Measurements from ENCODE around the gene CROT. TPM values are rescaled to one million over a fixed set of nuclear protein-coding genes. Genes with fewer than 3 reads are reported as not detected.

The CROT gene
- total RNA-seq, 3 donors from 2014 or later (not counting 1 experiment from before 2014, with no cell fraction given) = 17.5 to 19.0 (median 17.9) TPM

- Histone ChIP-seq H3K4me1 (ENCODE audit: control insufficient read depth, insufficient read depth, low read length) (no peaks in the 10 kb centered on the region), H3K27ac (ENCODE audit: low read length) (no peak overlapping the region), H3K4me3 (ENCODE audit: low read length) (no peak overlapping the region), H3K27me3 (ENCODE audit: control insufficient read depth, insufficient read depth, low read length) (no peaks in the 10 kb centered on the region), H3K36me3 (ENCODE audit: control insufficient read depth, insufficient read depth, low read length) (no peaks in the 10 kb centered on the region), H3K9me3 (ENCODE audit: control insufficient read depth, insufficient read depth, low read length) (no peaks in the 10 kb centered on the region)
- no peak for ATAC-seq
- DNase-seq = no peak
- TF ChIP-seq, protein P1, sequence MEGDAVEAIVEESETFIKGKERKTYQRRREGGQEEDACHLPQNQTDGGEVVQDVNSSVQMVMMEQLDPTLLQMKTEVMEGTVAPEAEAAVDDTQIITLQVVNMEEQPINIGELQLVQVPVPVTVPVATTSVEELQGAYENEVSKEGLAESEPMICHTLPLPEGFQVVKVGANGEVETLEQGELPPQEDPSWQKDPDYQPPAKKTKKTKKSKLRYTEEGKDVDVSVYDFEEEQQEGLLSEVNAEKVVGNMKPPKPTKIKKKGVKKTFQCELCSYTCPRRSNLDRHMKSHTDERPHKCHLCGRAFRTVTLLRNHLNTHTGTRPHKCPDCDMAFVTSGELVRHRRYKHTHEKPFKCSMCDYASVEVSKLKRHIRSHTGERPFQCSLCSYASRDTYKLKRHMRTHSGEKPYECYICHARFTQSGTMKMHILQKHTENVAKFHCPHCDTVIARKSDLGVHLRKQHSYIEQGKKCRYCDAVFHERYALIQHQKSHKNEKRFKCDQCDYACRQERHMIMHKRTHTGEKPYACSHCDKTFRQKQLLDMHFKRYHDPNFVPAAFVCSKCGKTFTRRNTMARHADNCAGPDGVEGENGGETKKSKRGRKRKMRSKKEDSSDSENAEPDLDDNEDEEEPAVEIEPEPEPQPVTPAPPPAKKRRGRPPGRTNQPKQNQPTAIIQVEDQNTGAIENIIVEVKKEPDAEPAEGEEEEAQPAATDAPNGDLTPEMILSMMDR (IDR thresholded peaks at IDR 0.05) = no peak
- no peaks in the 10 kb centered on the region for H3K36me3 Mint-ChIP-seq
- no peak overlapping the region for H3K27ac Mint-ChIP-seq
- intact Hi-C loops (cut with micrococcal nuclease) = no loop called here
- no peaks in the 10 kb centered on the region for H3K9me3 Mint-ChIP-seq
- no peak overlapping the region for H3K4me3 Mint-ChIP-seq
- peaks cover 0 to 12% of the 10 kb centered on the region in 2 donors for H3K27me3 Mint-ChIP-seq (ENCODE audit: low read depth in 2 of 2)
- no peaks in the 10 kb centered on the region for H3K4me1 Mint-ChIP-seq
- WGBS (ENCODE audit: insufficient coverage) = 63% methylated on average over 1 of the region's 3 CpGs
Observed at GRCh38 chr7:87426160-87426559, 80.7 kb downstream of the CROT start.

DNA sequence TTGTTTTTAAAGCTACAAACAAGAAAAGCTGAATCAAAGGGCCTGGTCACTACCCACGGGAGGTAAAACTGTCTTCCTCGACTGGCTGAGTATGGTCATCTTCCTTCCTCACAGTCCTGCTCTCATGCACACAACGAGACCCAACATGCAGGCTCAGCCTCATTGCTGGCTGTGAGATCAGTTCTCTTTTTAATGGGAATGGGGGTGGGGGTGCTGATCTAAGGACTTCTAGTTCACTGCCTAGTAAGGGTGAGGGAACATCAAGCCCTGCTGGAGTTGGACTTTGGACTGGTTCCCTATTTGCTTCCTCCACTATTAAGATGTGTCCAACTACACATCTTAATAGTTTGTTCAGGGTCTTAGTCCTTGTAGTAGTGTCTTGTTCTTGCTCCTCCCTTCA lies 81.8 kb downstream of the CROT start:
- H3K4me1 Mint-ChIP-seq = no peaks in the 10 kb centered on the region
- TF ChIP-seq, protein P1 (IDR thresholded peaks at IDR 0.05) = no peak
- H3K4me3 ChIP-seq (ENCODE audit: low read length) = no peak overlapping the region
- ATAC-seq (no peak), DNase-seq (no peak)
- H3K9me3 Mint-ChIP-seq = no peaks in the 10 kb centered on the region
- H3K4me1 ChIP-seq (ENCODE audit: control insufficient read depth, insufficient read depth, low read length) = no peaks in the 10 kb centered on the region
- no peaks in the 10 kb centered on the region for H3K9me3 ChIP-seq (ENCODE audit: control insufficient read depth, insufficient read depth, low read length)
- 97% methylated on average over 2 of the region's 3 CpGs for WGBS (ENCODE audit: insufficient coverage)
- no peak overlapping the region for H3K27ac ChIP-seq (ENCODE audit: low read length)
- peaks cover 0 to 12% of the 10 kb centered on the region in 2 donors for H3K27me3 Mint-ChIP-seq (ENCODE audit: low read depth in 2 of 2)
- intact Hi-C loops (cut with micrococcal nuclease) = no loop called here
- no peaks in the 10 kb centered on the region for H3K36me3 Mint-ChIP-seq
- no peaks in the 10 kb centered on the region for H3K27me3 ChIP-seq (ENCODE audit: control insufficient read depth, insufficient read depth, low read length)
- no peak overlapping the region for H3K4me3 Mint-ChIP-seq
- H3K36me3 ChIP-seq (ENCODE audit: control insufficient read depth, insufficient read depth, low read length) = no peaks in the 10 kb centered on the region
- H3K27ac Mint-ChIP-seq = no peak overlapping the region

DNA sequence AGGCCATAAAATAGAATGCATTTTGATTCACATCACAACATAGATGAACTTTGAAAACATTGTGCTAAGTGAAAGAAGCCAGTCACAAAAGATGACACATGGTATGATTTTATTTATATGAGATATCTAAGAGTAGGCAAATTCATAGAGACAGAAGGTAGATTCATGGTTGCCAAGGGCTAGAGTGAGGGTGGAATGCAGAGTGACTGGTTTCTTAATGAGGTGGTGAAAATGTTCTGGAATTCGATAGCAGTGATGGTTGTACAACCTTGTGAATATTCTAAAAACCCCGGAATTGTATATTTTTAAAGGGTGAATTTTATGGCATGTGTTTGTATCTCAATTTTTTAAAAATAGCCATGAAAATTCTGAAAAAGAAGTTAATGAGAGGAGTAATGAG lies 87.1 kb downstream of the CROT start:
- Mint-ChIP-seq H3K9me3 (no peaks in the 10 kb centered on the region), H3K36me3 (no peaks in the 10 kb centered on the region), H3K27ac (no peak overlapping the region), H3K27me3 (ENCODE audit: low read depth in 2 of 2) (peaks cover 0 to 6% of the 10 kb centered on the region in 2 donors), H3K4me3 (no peak overlapping the region), H3K4me1 (no peaks in the 10 kb centered on the region)
- no peak for ATAC-seq
- WGBS (ENCODE audit: insufficient coverage) = 86% methylated on average over 2 of the region's 2 CpGs
- Histone ChIP-seq H3K27ac (ENCODE audit: low read length) (no peak overlapping the region), H3K4me3 (ENCODE audit: low read length) (no peak overlapping the region), H3K4me1 (ENCODE audit: control insufficient read depth, insufficient read depth, low read length) (no peaks in the 10 kb centered on the region), H3K36me3 (ENCODE audit: control insufficient read depth, insufficient read depth, low read length) (no peaks in the 10 kb centered on the region), H3K9me3 (ENCODE audit: control insufficient read depth, insufficient read depth, low read length) (no peaks in the 10 kb centered on the region), H3K27me3 (ENCODE audit: control insufficient read depth, insufficient read depth, low read length) (no peaks in the 10 kb centered on the region)
- TF ChIP-seq, protein P1 (IDR thresholded peaks at IDR 0.05) = no peak
- DNase-seq = no peak
- intact Hi-C loops (cut with micrococcal nuclease) = no loop called here

GRCh38 chr7:87435546-87435945 lies 90.1 kb downstream of the CROT start:
- H3K4me1 ChIP-seq (ENCODE audit: control insufficient read depth, insufficient read depth, low read length) = no peaks in the 10 kb centered on the region
- Mint-ChIP-seq H3K9me3 (no peaks in the 10 kb centered on the region), H3K27me3 (ENCODE audit: low read depth in 2 of 2) (no peaks in the 10 kb centered on the region), H3K27ac (no peak overlapping the region), H3K4me3 (no peak overlapping the region), H3K36me3 (no peaks in the 10 kb centered on the region), H3K4me1 (no peaks in the 10 kb centered on the region)
- no peaks in the 10 kb centered on the region for H3K27me3 ChIP-seq (ENCODE audit: control insufficient read depth, insufficient read depth, low read length)
- H3K36me3 ChIP-seq (ENCODE audit: control insufficient read depth, insufficient read depth, low read length) = no peaks in the 10 kb centered on the region
- no peak for ATAC-seq
- H3K27ac ChIP-seq (ENCODE audit: low read length) = no peak overlapping the region
- TF ChIP-seq, protein P1 (IDR thresholded peaks at IDR 0.05) = no peak
- intact Hi-C loops (cut with micrococcal nuclease) = no loop called here
- no peak overlapping the region for H3K4me3 ChIP-seq (ENCODE audit: low read length)
- DNase-seq = no peak
- no peaks in the 10 kb centered on the region for H3K9me3 ChIP-seq (ENCODE audit: control insufficient read depth, insufficient read depth, low read length)

Measured in natural killer cell (primary cell).